GM10248 (cell line): Measurements from ENCODE around the gene PDE6H.

ENCODE experiments used
- CTCF ChIA-PET: fragments of 300-600 bp; sonication (Branson Sonifier 250); formaldehyde crosslinking; extraction: SDS; loops from one replicate; lab custom pipeline; 2021; ENCODE audit warnings: antibody characterized with exemption; lab: Yijun Ruan, JAX
- POLR2A ChIA-PET: fragments of 350-650 bp; sonication (Branson Sonifier 250); formaldehyde crosslinking; extraction: SDS; loops from one replicate; lab custom pipeline; 2020; ENCODE audit warnings: antibody characterized with exemption; lab: Yijun Ruan, JAX
- DNase-seq: peaks from one replicate; pipeline ENCODE4 v3.0.0; 2012; ENCODE audit errors: extremely low spot score
- CTCF ChIP-seq: IDR thresholded peaks from 2 replicates; pipeline ENCODE4 v1.5.1; 2012; ENCODE audit warnings: mild to moderate bottlenecking, low read depth; ENCODE audit errors: extremely low read depth, missing control alignments, control extremely low read depth

PDE6H gene

GRCh38 chr12:14931359-14931758, 41.5 kb upstream of the PDE6H start:
- CTCF ChIA-PET, result interaction anchor here (1.3 to 1.5 kb wide), 2 partner anchors 10 to 64 kb away, joined by 4 to 5 read pairs; no protein-coding TSS in a partner anchor
- POLR2A ChIA-PET, result no interaction called here
- no peak for TF ChIP-seq CTCF
- DNase-seq, result no peak

- DNase-seq, result no peak
- CTCF ChIA-PET, result interaction anchor here (1.3 to 1.5 kb wide), 2 partner anchors 11 to 63 kb away, joined by 4 to 5 read pairs; no protein-coding TSS in a partner anchor
- no peak for TF ChIP-seq CTCF
- POLR2A ChIA-PET, result no interaction called here
Measured at GRCh38 chr12:14931791-14932560, 40.9 kb upstream of the PDE6H start.

GRCh38 chr12:14934511-14934910, 38.3 kb upstream of the PDE6H start:
- ChIA-PET POLR2A (no interaction called here), CTCF (interaction anchor here (0.9 kb wide), 1 partner anchor 61 kb away, joined by 3 read pairs; no protein-coding TSS in a partner anchor)
- TF ChIP-seq CTCF, result no peak
- no peak for DNase-seq

GRCh38 chr12:14935031-14935430, 37.8 kb upstream of the PDE6H start:
- TF ChIP-seq CTCF, result no peak
- ChIA-PET POLR2A (no interaction called here), CTCF (no interaction called here)
- no peak for DNase-seq

GRCh38 chr12:14936224-14936861, 36.5 kb upstream of the PDE6H start:
- TF ChIP-seq CTCF, result no peak
- CTCF ChIA-PET, result interaction anchor here (0.6 to 1.8 kb wide), 8 partner anchors 15 to 235 kb away, joined by 3 to 5 read pairs (median 3); no protein-coding TSS in a partner anchor
- POLR2A ChIA-PET, result no interaction called here
- DNase-seq, result no peak

GRCh38 chr12:14937014-14937413, 35.8 kb upstream of the PDE6H start:
- no peak for DNase-seq
- CTCF ChIA-PET, result interaction anchor here (0.9 to 2.0 kb wide), 8 partner anchors 10 to 236 kb away, joined by 3 to 7 read pairs (median 3); no protein-coding TSS in a partner anchor
- TF ChIP-seq CTCF, result no peak
- POLR2A ChIA-PET, result no interaction called here
